ENCODE data around the gene VWA3B.

GRCh38 chr2:98040331-98040939 is 46.5 kb upstream of the VWA3B start:
- TF ChIP-seq EP300 (IDR thresholded peaks at IDR 0.05) (no peak), POLR2A (IDR thresholded peaks at IDR 0.05) (no peak)
- TF ChIP-seq, protein P1, sequence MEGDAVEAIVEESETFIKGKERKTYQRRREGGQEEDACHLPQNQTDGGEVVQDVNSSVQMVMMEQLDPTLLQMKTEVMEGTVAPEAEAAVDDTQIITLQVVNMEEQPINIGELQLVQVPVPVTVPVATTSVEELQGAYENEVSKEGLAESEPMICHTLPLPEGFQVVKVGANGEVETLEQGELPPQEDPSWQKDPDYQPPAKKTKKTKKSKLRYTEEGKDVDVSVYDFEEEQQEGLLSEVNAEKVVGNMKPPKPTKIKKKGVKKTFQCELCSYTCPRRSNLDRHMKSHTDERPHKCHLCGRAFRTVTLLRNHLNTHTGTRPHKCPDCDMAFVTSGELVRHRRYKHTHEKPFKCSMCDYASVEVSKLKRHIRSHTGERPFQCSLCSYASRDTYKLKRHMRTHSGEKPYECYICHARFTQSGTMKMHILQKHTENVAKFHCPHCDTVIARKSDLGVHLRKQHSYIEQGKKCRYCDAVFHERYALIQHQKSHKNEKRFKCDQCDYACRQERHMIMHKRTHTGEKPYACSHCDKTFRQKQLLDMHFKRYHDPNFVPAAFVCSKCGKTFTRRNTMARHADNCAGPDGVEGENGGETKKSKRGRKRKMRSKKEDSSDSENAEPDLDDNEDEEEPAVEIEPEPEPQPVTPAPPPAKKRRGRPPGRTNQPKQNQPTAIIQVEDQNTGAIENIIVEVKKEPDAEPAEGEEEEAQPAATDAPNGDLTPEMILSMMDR (IDR thresholded peaks at IDR 0.05): no peak

Data from tibial nerve (tissue), 4 donors.